Suprapubic skin (tissue), 4 donors: Measurements from ENCODE around the gene INPP5F. TPM values are rescaled to one million over a fixed set of nuclear protein-coding genes. Genes with fewer than 3 reads are reported as not detected.

Experiments
- DNase-seq, 2 donors: peaks; one replicate each; pipeline ENCODE4 v3.0.0-alpha.2; 2019; ENCODE audit warnings: low spot score in 2 of 2
- H3K27ac ChIP-seq: fragments of 200-600 bp; sonication (generic); one replicate; pipeline ENCODE4 v1.5.1; 2019
- H3K27me3 ChIP-seq: fragments of 200-600 bp; sonication (generic); one replicate; pipeline ENCODE4 v1.5.1; 2019
- H3K36me3 ChIP-seq: fragments of 200-600 bp; sonication (generic); one replicate; pipeline ENCODE4 v1.5.1; 2019
- H3K4me1 ChIP-seq: fragments of 200-600 bp; sonication (generic); one replicate; pipeline ENCODE4 v1.5.1; 2019
- H3K4me3 ChIP-seq: fragments of 200-600 bp; sonication (generic); one replicate; pipeline ENCODE4 v1.5.1; 2019; ENCODE audit warnings: mild to moderate bottlenecking
- H3K9me3 ChIP-seq: fragments of 200-600 bp; sonication (generic); one replicate; pipeline ENCODE4 v1.5.1; 2019
- EP300 ChIP-seq: sonication (generic); formaldehyde crosslinking; IDR thresholded peaks from one replicate; pipeline ENCODE4 v1.6.1; 2017; ENCODE audit warnings: antibody characterized with exemption
- POLR2A ChIP-seq, 2 donors: fragments of 450-650 bp; IDR thresholded peaks; one replicate each; pipeline ENCODE4 v1.6.1; 2017; ENCODE audit warnings: antibody characterized with exemption in 2 of 2, mild to moderate bottlenecking in 2 of 2, moderate library complexity in 2 of 2
- POLR2AphosphoS5 ChIP-seq, 3 donors: sonication (generic); formaldehyde crosslinking; IDR thresholded peaks; one replicate each; pipeline ENCODE4 v1.6.1; 2017; ENCODE audit warnings: antibody characterized with exemption in 3 of 3
- WGBS: methylation state at CpG from one replicate; pipeline ENCODE4 v1.1.5; 2018; 5-methylcytosine and 5-hydroxymethylcytosine counted together
- total RNA-seq, 4 donors: library from RNA; depleted of rRNA; stranded (reverse); fragments of >200 nt; gene quantifications; one replicate each; pipeline ENCODE4 v1.1.0, GENCODE V29; 2016
- TF ChIP-seq, protein P1 (sequence below), 2 donors: fragments of 200-600 bp in 1 of 2; fragments of 450-650 bp in 1 of 2; sonication (generic) in 1 of 2; IDR thresholded peaks; one replicate each; pipeline ENCODE4 v1.5.1; 2016 to 2019; ENCODE audit warnings: antibody characterized with exemption in 2 of 2, mild to moderate bottlenecking in 1 of 2, moderate library complexity in 1 of 2

The INPP5F gene
- total RNA-seq, 4 donors from 2014 or later, result 16.1 to 38.6 (median 19.3) TPM

DNA sequence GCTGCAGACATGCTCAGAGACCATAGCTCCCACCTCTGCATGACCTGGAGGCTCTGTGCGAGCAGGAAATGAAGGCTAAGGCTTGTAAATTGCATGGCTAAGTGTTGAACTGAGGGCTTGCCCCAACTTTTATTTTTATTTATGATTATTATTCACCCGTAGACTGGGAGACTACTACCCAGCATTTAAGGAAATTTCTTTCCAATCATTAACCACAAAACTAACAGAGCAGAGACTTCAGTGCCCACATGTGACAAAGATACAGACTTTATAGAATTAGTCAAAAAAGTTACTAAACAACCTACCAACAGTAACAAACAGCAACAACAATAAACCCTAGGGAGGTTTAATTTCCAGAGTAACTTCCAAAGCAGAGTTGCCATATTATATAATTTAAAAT lies 107.1 kb downstream of the INPP5F start:
- Histone ChIP-seq H3K27ac (no peak overlapping the region), H3K4me1 (no peaks in the 10 kb centered on the region), H3K4me3 (no peak overlapping the region), H3K27me3 (no peaks in the 10 kb centered on the region), H3K9me3 (no peaks in the 10 kb centered on the region), H3K36me3 (peaks cover 96% of the 10 kb centered on the region)
- 95% methylated on average over 2 of the region's 2 CpGs for WGBS
- TF ChIP-seq EP300 (no peak), POLR2A (IDR thresholded peaks at IDR 0.05) (no peak), POLR2AphosphoS5 (IDR thresholded peaks at IDR 0.05) (no peak)
- TF ChIP-seq, protein P1, sequence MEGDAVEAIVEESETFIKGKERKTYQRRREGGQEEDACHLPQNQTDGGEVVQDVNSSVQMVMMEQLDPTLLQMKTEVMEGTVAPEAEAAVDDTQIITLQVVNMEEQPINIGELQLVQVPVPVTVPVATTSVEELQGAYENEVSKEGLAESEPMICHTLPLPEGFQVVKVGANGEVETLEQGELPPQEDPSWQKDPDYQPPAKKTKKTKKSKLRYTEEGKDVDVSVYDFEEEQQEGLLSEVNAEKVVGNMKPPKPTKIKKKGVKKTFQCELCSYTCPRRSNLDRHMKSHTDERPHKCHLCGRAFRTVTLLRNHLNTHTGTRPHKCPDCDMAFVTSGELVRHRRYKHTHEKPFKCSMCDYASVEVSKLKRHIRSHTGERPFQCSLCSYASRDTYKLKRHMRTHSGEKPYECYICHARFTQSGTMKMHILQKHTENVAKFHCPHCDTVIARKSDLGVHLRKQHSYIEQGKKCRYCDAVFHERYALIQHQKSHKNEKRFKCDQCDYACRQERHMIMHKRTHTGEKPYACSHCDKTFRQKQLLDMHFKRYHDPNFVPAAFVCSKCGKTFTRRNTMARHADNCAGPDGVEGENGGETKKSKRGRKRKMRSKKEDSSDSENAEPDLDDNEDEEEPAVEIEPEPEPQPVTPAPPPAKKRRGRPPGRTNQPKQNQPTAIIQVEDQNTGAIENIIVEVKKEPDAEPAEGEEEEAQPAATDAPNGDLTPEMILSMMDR (IDR thresholded peaks at IDR 0.05), result no peak
- no peak for DNase-seq

GRCh38 chr10:119834188-119834587 lies 108.3 kb downstream of the INPP5F start:
- Histone ChIP-seq H3K4me1 (no peaks in the 10 kb centered on the region), H3K4me3 (no peak overlapping the region), H3K27ac (no peak overlapping the region), H3K36me3 (peaks cover 98% of the 10 kb centered on the region), H3K9me3 (no peaks in the 10 kb centered on the region), H3K27me3 (no peaks in the 10 kb centered on the region)
- WGBS, result 91% methylated on average over 4 of the region's 4 CpGs
- no peak for DNase-seq
- no peak for TF ChIP-seq POLR2AphosphoS5 (IDR thresholded peaks at IDR 0.05)
- TF ChIP-seq EP300, result no peak
- TF ChIP-seq, protein P1 (IDR thresholded peaks at IDR 0.05), result no peak
- no peak for TF ChIP-seq POLR2A (IDR thresholded peaks at IDR 0.05)

- H3K9me3 ChIP-seq, result no peaks in the 10 kb centered on the region
- peaks cover 88% of the 10 kb centered on the region for H3K36me3 ChIP-seq
- H3K4me1 ChIP-seq, result no peaks in the 10 kb centered on the region
- DNase-seq, result no peak
- H3K27ac ChIP-seq, result no peak overlapping the region
- TF ChIP-seq, protein P1 (IDR thresholded peaks at IDR 0.05), result no peak
- TF ChIP-seq EP300 (no peak), POLR2A (IDR thresholded peaks at IDR 0.05) (no peak), POLR2AphosphoS5 (IDR thresholded peaks at IDR 0.05) (no peak)
- 93% methylated on average over 1 of the region's 1 CpG for WGBS
- no peak overlapping the region for H3K4me3 ChIP-seq
- H3K27me3 ChIP-seq, result no peaks in the 10 kb centered on the region
Measured at GRCh38 chr10:119845656-119846055, 119.8 kb downstream of the INPP5F start.

- no peak overlapping the region for H3K4me3 ChIP-seq
- TF ChIP-seq POLR2AphosphoS5 (IDR thresholded peaks at IDR 0.05), result no peak
- no peak for TF ChIP-seq POLR2A (IDR thresholded peaks at IDR 0.05)
- no peak for TF ChIP-seq EP300
- TF ChIP-seq, protein P1 (IDR thresholded peaks at IDR 0.05), result no peak
- DNase-seq, result no peak
- no peaks in the 10 kb centered on the region for H3K27me3 ChIP-seq
- WGBS, result 66% methylated on average over 6 of the region's 6 CpGs
- H3K4me1 ChIP-seq, result no peaks in the 10 kb centered on the region
- H3K36me3 ChIP-seq, result peaks cover 78% of the 10 kb centered on the region
- no peak overlapping the region for H3K27ac ChIP-seq
- no peaks in the 10 kb centered on the region for H3K9me3 ChIP-seq
Measured at GRCh38 chr10:119849031-119849789, 123.4 kb downstream of the INPP5F start.

- TF ChIP-seq EP300, result no peak
- TF ChIP-seq, protein P1 (IDR thresholded peaks at IDR 0.05), result no peak
- TF ChIP-seq POLR2AphosphoS5 (IDR thresholded peaks at IDR 0.05), result no peak
- no peak for TF ChIP-seq POLR2A (IDR thresholded peaks at IDR 0.05)
- no peaks in the 10 kb centered on the region for H3K27me3 ChIP-seq
- no peak overlapping the region for H3K27ac ChIP-seq
- H3K4me3 ChIP-seq, result no peak overlapping the region
- no peaks in the 10 kb centered on the region for H3K4me1 ChIP-seq
- DNase-seq, result no peak
- peaks cover 75% of the 10 kb centered on the region for H3K36me3 ChIP-seq
- 95% methylated on average over 3 of the region's 3 CpGs for WGBS
- no peaks in the 10 kb centered on the region for H3K9me3 ChIP-seq
Measured at GRCh38 chr10:119849944-119850343, 124.1 kb downstream of the INPP5F start.
